CD4-positive, alpha-beta T cell treated with Interleukin-15 for 1 hour (primary cell): ENCODE data around the gene FREM2.

ENCODE experiments used
- DNase-seq: peaks from one replicate; pipeline ENCODE4 v3.0.0-alpha.2; 2020

The FREM2 gene, protein sequence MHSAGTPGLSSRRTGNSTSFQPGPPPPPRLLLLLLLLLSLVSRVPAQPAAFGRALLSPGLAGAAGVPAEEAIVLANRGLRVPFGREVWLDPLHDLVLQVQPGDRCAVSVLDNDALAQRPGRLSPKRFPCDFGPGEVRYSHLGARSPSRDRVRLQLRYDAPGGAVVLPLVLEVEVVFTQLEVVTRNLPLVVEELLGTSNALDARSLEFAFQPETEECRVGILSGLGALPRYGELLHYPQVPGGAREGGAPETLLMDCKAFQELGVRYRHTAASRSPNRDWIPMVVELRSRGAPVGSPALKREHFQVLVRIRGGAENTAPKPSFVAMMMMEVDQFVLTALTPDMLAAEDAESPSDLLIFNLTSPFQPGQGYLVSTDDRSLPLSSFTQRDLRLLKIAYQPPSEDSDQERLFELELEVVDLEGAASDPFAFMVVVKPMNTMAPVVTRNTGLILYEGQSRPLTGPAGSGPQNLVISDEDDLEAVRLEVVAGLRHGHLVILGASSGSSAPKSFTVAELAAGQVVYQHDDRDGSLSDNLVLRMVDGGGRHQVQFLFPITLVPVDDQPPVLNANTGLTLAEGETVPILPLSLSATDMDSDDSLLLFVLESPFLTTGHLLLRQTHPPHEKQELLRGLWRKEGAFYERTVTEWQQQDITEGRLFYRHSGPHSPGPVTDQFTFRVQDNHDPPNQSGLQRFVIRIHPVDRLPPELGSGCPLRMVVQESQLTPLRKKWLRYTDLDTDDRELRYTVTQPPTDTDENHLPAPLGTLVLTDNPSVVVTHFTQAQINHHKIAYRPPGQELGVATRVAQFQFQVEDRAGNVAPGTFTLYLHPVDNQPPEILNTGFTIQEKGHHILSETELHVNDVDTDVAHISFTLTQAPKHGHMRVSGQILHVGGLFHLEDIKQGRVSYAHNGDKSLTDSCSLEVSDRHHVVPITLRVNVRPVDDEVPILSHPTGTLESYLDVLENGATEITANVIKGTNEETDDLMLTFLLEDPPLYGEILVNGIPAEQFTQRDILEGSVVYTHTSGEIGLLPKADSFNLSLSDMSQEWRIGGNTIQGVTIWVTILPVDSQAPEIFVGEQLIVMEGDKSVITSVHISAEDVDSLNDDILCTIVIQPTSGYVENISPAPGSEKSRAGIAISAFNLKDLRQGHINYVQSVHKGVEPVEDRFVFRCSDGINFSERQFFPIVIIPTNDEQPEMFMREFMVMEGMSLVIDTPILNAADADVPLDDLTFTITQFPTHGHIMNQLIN (N-terminal part only)

DNA sequence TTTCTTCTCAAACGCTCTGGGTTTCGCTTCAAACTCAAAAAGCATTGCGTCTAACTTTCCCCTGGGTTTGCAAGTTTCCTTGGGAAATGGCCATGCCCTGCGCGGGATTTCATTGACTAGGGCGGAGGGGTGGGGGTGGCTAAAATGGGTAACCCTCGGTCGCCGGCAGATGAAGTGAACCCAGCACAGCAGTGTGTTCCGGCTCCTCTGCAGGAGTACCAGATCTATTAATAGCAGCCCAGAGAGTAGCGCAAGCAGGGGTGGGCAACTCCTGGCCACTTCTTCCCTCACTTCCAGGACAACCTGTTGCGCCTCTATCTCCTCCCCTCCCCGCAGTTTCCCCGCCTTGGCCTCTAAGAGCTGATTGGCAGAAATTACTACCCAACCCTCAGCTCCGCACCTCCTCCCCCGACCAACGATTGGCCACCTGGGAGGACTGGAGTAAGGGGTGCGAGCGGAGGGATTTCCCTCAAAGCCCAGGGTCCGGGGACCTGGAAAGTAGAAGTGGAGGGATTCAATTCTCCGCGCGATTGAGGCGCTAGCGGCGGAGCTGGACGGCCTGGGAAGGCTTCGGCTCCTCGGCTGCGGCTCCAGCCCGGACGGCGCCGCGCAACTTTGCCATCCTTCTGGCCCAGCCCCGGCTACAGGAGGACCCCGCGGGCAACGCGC is at the start of gene FREM2:
FREM2 (plus strand) TSS at position 501 of the 669 bp plus-strand sequence. CDS start 268 bp downstream, outside the sequence.
- DNase-seq = no peak

DNA sequence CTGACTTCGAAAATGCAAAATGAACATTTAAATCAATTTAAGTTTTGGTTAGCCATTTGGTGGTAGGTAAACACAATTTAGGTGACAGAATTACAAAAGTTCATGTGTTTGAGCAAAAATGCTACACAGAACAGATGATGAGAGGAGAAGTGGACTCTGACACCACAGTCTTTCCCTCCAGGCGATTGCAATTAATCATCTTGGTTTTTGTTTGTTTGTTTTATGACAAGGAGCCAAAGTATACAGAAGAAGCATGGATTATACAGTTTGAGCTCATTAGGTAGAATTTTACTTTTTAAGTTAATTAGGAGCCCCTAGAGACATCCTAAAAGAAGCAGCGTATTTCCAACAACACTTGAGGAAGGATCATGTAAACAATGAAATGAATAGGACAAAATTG is 49.3 kb upstream of the FREM2 start:
- DNase-seq = no peak

DNA sequence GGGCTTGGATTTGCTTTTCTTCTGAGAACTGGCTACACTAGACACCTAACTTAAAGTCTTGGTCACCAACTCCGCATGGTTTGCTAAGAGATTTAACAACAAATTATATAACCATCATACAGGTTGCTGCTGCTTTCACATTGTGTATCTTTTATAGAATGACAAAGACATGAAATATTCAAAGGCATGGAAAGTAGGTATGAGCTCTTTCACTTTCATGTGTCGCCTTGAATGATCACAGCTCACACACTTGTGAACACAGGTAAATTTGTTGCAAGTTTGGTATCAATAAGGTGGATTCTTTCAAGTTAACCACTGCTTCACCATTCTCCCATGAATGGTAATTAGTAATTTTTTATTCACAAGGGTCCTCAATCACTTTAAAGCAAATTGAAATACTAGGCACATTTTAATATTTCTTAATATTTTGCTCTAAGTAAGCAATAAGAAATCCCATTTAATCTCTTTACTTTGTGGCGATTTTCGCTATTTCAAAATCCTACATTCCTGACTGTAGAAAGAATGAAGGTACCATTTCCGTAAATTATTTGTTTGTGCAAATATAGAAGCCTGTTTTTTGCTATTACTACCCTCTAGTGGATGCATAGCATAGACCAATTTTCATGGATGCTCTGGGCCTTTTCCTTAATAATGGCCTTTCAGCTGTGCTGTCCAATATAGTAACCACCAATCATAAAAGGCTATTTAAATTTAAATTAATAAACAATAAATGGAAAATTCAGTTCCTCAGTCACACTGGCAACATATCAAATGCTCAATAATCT is 45.5 kb upstream of the FREM2 start:
- DNase-seq = no peak

DNA sequence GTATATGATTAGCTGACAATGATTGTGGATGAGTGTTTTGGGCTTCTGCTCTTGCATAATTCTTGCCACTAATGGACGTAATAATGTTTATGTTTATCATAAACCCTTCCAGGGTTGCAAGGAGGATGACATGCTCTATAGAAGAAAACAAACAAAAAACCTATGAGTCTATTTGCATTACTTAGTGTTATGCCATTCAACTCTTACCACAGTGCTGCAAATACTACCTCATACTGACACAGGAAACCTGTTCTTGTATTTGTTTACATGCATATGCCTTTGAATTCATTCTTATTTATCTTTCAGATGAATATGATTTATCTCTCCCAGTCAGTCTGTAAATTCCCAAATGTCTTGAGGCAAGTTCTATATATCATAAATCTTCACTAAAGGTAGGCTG is 39.6 kb upstream of the FREM2 start:
- DNase-seq = no peak

DNA sequence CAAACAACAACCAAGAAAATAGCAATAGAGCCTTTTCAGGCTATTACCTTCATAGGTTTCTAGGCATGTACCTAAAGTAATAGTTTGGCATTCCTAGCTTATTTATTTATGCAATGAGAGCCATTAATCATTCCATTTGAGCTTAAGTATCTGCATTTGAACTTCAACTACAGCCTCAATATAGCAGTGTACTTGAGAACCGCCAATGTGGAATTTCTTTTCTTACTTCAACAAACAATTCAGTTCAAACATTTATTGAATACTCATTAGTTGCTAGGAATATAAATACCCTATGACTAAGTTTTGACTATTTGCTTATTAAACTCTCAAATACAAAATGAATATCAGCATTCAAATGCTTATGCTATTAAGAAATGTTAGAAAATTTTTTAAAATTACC is 38.0 kb upstream of the FREM2 start:
- DNase-seq = no peak

DNA sequence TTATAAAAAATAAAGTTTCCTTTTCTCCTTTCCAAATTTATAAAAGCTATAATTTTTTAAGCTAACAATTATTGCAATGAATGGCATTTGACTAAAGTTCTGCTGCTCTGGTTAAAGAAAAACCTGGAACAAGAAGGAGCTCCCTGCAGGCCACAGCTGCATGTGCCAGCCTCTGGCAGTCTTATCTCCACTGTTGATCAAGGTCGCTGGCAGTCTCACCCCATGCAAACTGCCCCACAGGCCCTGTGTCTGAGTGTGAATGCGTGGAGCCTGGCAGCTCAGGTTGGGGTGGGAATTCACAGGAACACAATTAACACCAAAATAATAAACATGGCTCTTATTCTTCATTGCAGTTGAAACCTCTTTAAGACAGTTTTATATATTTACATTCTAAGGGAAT is 30.2 kb upstream of the FREM2 start:
- DNase-seq = no peak

DNA sequence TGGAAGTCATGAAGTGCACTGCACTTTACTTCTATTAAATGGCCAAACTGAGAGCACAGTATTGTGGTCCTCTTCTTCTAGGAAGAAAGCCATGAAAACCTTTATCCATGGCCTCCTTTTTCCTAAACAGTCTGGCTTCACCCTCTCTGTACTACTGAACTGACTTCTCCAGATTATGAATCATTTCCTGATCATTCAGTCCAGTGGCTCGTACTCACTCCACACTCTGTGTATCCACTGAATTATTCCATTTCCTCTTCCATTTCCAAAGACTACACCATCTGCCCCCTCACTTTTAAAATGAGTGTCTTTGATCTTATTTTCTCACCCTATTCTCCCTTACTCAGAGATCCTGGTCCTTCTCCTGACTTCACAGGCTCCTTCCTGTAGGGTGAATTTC is 29.7 kb upstream of the FREM2 start:
- no peak for DNase-seq

DNA sequence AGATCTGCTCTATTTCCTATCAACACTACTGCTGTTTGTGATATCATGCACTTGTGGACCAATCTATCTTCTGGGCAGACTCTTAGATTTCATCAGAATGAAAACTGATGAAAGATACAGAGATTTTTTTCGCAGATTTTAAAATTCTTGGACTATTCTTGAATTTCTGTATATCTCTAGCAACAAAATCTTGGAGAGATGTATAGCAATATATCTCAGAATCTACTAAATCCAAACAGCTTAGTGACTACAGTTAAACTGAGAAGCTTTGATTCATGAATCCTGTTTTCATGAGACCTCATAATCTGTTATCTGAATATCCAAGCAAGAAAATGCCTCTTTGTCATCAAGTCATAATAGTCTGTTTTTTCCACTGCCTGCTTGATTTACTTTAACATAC is 28.0 kb upstream of the FREM2 start:
- DNase-seq = no peak

DNA sequence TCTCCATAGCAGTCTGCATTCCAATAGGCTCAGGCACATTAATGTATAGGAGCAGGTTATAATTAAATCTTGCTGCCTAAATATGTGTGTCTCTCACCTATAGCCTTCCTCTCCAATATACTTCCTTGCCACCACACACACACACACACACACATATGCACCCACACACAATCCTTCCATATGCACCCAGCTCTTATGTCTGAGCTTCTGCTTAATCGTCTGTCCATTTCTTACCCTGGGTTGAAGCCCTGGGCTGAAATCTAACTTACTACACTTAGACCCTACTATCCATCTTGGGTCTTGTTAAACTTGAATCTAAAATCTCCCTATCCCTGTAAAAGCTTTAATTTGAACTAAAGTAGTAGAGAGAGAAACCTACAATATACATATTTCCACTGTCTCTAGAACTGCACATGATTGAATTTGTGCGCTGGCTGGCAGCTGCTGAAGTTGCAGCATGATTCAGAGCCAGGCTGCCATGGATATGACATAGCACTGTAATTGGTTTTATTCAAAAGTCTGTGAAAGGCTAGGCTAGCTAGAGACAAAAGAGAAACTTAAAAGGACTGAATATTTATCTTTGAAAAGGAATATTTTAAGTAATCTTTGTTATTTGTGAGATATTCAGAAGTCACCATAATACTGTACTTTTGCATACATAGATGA is 25.7 kb upstream of the FREM2 start:
- no peak for DNase-seq

DNA sequence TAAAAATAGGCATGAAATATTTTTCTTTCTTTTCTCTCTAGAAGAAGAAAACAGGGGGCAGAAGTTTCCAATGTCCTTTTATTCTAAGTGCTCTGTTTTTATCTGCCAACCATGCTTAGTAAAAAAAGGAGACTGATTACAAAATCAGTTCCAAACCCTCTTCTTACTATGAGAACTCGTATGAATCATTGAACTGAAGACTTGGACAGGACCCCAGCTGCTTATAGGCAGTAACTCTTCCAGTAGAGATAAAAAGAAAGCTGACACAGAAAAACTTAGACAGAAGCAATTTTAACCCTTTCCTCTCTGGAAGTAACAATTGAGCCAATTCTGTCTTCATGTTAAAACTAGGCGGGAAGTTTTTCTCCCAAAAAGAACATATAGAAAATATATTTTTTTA is 24.5 kb upstream of the FREM2 start:
- no peak for DNase-seq

DNA sequence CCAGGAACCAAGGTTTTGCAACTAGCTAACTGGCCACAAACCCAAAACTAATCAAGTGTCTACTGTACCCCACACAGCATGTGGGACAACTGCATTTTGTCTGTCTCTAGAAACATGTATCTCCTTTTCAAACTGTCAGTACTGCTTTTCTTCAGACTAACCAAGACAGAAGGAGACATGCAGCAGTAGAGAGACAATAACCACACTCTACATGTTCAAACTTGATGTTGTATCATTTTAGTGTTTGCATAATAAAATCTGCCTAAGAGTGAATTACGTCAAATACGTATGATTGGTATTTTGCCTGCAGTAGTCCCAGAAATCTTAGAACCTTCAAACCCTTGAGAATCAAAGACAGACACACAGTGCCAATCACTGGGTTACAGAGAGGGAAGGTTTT is 22.0 kb upstream of the FREM2 start:
- DNase-seq = no peak

DNA sequence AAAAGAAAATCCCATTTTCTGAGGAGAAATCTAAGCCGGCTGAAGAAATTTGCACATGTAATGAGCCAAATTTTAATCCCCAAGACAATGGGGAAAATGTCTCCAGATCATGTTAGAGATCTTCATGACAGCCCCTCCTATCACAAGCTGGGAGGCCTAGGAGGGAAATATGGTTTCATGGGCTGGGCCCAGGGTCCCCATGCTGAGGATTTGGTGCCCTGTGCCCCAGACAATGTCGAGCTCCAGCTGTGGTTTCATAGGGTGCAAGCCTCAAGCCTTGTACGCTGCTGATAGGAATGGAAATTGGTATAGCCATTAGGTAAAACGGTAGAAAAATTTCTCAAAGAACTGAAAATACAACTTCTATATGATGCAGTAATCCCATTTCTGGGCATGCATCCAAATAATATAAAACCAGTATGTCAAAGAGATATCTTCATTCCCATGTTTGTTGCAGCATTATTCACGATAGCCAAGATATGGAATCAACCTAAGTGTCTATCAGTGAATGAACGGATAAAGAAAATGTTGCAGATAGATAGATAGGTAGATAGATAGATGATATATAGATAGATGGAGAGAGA is 19.3 kb upstream of the FREM2 start:
- DNase-seq = no peak

DNA sequence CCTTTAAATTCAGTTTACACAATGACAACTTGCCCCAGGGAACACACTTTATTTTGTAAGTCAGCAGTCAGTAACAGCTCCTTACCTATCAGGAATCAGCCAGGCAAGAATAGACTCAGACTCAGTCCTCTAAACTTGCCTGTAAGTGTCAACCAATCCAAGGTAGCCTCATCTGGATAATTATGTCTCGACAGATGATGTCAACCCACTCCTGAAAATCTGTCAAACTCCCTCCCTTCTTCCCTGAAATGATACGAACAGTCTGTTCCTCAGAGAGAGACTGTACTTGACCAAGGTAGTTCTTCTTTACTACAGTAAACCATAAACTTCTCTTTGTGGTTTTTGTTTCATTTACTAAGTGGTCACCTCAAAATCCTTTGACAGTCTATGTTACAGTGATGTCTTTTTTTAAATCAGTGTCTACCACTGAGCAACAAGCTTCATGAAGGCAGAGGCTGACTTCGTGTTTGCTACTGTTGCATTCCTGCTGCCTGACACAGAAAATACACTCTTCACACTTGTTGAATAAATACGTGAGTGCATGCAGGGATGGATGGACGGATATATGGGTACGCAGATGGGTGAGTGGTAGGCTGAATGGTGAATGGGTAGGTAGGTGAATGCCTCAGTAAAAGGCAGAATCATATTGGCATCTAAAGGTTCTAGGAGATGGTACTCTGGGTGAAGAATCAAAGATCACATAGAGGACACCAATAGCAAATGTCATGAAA is 17.5 kb upstream of the FREM2 start:
- DNase-seq = no peak

DNA sequence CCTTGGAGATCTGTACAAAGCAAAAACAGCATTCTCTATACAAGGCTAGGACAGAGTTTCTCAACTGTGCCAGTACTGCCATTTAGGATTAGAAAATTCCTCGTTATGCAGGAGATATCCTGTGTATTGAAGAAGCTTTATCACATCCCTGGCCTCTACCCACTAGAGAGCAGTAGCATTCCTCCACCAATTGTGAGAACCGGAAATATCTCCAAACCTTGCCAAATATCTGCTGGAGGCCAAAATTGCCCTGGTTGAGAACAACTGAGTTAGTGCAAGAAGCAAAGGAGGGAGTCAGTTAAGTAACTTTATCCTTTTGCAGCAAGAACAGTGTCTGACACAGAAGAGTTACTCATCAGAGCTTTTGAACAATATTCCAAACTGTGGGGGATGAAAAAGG is 16.2 kb upstream of the FREM2 start:
- no peak for DNase-seq

DNA sequence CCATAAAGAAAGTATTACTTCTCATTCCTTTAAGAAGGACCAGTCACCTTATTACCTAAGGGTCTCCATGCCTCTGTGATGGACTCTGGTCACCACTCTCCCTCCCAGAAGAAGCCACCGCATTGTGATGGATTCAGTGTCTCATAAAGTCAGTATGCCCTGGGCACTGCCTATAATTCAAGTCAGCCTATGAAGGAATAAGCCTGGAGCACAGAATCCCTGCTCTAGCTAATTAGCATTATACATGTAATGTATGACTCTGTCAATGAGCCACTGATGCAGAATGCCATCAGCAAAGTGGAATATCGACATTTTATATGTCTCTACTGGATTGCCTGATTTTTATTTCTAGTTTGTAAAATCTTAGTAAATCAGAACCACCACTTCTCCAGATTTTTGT is 14.9 kb upstream of the FREM2 start:
- DNase-seq = no peak

DNA sequence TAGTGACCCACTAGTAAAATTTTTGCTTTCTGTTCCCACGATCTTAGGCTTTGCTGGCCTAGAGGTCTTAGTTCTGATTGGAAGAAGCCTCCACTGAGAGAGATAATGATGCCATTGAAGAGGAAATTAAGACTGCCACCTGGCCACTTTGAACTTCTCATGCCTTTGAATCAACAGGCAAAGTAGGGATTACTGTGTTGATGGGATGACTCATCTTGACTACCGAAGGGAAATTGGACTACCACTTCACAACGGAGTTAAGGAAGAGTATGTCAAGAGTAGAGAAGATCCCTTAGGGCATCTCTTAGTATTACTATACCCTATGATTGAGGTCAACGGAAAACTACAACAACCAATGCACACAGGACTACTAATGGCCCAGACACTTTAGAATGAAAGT is 12.7 kb upstream of the FREM2 start:
- DNase-seq = no peak

DNA sequence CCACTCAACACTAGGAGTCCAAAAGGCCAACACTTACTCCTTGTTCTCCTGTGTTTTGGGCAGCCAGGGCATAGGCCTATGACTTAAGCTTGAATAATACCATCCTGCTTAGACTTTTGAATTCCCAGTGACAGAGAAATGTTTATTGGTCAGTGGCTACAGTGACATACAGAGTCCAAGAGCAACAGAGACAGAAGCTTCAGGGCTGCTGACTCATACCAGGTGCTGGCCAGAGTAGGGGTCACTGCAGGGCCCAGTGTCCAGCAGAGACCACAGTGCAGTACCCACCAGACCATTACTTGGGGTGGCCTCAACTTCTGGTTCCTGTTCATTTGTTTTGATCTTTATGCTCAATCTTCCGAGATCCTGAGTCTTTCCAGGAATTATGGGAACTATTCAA is 6.0 kb upstream of the FREM2 start:
- no peak for DNase-seq

DNA sequence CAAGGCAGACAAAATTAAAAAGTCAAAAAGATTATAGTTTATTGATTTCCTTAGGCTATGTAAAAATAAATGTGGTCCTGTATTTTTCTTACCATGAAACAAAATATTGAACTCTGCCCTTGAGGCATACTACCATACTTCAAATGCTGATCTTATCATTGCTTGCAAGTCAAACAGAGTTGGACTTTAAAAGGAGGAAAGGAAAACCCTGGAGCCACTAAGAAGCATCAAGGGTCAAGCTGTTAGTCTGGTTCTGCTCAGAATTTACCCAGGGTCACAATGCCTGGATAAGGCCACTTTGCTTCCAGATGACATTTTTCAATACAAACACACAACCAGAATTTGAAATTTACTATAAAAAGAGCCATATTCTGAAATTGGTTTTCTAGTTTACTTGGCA is 2.2 kb upstream of the FREM2 start:
- no peak for DNase-seq

DNA sequence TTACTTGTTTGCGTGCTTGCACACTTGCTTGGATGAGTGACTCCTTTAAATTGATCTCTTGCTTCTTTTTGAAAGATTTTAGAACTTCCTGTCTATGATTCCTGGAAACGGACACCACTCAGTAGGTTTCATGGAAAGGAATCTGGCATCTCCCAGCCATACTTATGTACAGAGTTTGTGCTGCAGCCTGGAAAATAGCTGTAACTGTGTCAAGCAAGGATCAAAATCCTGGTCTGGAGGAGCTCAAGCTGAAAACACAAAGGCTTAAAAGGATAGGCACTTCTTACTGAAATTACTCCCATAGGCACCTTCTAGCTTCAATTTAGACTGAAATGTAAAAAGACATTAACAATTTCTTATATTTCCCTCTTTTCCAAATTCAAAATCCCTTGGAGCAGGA is 1.4 kb upstream of the FREM2 start:
- no peak for DNase-seq

DNA sequence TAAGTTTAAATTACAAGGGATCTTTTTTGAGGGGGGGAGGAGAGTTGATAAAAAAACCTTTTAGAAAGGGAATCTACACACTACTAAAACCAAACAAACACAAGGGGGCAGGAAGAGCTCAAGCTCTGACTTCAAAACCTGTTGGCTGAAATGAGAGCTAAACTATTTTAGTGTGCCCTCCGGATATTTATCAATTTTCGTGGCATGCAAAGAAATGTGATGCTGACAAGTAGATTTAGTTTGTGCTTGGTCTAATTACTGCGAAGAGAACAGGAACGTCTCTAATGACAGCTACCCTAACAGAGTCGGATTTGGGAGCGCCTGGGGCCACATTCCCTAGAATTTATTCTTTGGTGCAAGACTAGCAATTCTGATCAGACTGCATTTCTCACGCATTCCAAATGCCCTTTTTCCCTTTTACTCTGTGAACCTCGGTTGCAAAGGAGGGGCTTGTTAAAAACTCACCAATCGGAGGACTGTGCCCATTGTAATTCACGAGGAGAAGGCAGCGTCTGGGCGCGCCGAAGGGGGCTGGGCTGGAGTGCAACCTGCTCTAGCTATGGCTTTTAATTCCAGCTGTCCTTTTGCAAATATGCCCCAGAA is 802 bp upstream of the FREM2 start:
- no peak for DNase-seq
